ENCODE results near the gene SHISA2.
"Not testable (repeated sequence)": the region's sequence is repeated elsewhere in the genome, so short reads cannot be mapped to it uniquely, and the experiment has no call there.

SHISA2 gene

GRCh38 chr13:26066492-26066891, 14.7 kb upstream of the SHISA2 start:
- not testable (repeated sequence) for H3K4me3 ChIP-seq (ENCODE audit: low read depth, low read length); H3K27me3 ChIP-seq (ENCODE audit: insufficient read depth, low read length); H2AFZ ChIP-seq (ENCODE audit: low read length, unreplicated experiment); H3K36me3 ChIP-seq (ENCODE audit: insufficient read depth, low read length); H3K79me2 ChIP-seq (ENCODE audit: control insufficient read depth, insufficient read depth, low read length, unreplicated experiment); H3K4me1 ChIP-seq (ENCODE audit: control insufficient read depth, insufficient read depth, low read length, unreplicated experiment); H3K27ac ChIP-seq (ENCODE audit: low read depth, low read length)

DNA sequence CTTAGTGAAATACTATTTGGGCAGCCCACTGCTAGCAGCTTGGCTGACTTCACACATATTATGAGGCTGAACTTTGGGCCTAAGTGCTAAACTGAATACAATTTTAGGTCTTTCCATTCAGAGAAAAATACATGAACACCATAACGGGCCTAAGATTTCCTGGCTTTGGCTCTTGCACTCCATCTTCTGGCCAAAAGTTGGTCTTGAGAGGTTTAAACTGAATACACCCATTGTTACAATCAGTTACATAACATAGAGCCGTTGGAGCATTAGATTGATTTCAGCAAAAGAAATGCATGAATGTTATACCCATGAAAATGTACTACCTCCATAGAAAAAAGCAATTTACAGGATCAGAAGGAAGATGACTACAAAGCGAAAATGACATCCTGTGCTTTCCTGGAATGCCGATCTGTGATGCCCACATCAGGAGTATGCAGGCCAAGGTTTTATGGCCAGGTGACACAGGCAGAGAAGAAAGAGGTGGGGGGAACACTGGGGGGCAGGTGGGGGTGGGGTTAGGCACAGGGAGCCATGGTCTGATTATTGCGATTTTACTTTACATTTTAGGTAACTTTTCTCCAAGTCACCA, 11.1 kb upstream of the SHISA2 start:
- H2AFZ ChIP-seq (ENCODE audit: low read length, unreplicated experiment), result no peak overlapping the region
- H3K79me2 ChIP-seq (ENCODE audit: control insufficient read depth, insufficient read depth, low read length, unreplicated experiment), result no peaks in the 10 kb centered on the region
- H3K4me3 ChIP-seq (ENCODE audit: low read depth, low read length), result no peak overlapping the region
- no peaks in the 10 kb centered on the region for H3K4me1 ChIP-seq (ENCODE audit: control insufficient read depth, insufficient read depth, low read length, unreplicated experiment)
- no peaks in the 10 kb centered on the region for H3K36me3 ChIP-seq (ENCODE audit: insufficient read depth, low read length)
- H3K27ac ChIP-seq (ENCODE audit: low read depth, low read length), result no peak overlapping the region
- H3K27me3 ChIP-seq (ENCODE audit: insufficient read depth, low read length), result peaks cover 5% of the 10 kb centered on the region; the same call in 1 of the 2 replicates

- Histone ChIP-seq H3K27me3 (ENCODE audit: insufficient read depth, low read length) (peaks cover 5% of the 10 kb centered on the region; the same call in 1 of the 2 replicates), H3K79me2 (ENCODE audit: control insufficient read depth, insufficient read depth, low read length, unreplicated experiment) (no peaks in the 10 kb centered on the region), H3K36me3 (ENCODE audit: insufficient read depth, low read length) (no peaks in the 10 kb centered on the region), H2AFZ (ENCODE audit: low read length, unreplicated experiment) (no peak overlapping the region), H3K27ac (ENCODE audit: low read depth, low read length) (no peak overlapping the region), H3K4me3 (ENCODE audit: low read depth, low read length) (no peak overlapping the region; the same call in 1 of the 2 replicates), H3K4me1 (ENCODE audit: control insufficient read depth, insufficient read depth, low read length, unreplicated experiment) (no peaks in the 10 kb centered on the region)
Observed at GRCh38 chr13:26061947-26062346, 10.1 kb upstream of the SHISA2 start.

- Histone ChIP-seq H3K4me1 (ENCODE audit: control insufficient read depth, insufficient read depth, low read length, unreplicated experiment) (no peaks in the 10 kb centered on the region), H2AFZ (ENCODE audit: low read length, unreplicated experiment) (no peak overlapping the region), H3K27me3 (ENCODE audit: insufficient read depth, low read length) (peaks cover 5% of the 10 kb centered on the region; the same call in 1 of the 2 replicates), H3K79me2 (ENCODE audit: control insufficient read depth, insufficient read depth, low read length, unreplicated experiment) (no peaks in the 10 kb centered on the region), H3K4me3 (ENCODE audit: low read depth, low read length) (no peak overlapping the region), H3K36me3 (ENCODE audit: insufficient read depth, low read length) (no peaks in the 10 kb centered on the region), H3K27ac (ENCODE audit: low read depth, low read length) (no peak overlapping the region)
Observed at GRCh38 chr13:26061256-26061655, 9.4 kb upstream of the SHISA2 start.

DNA sequence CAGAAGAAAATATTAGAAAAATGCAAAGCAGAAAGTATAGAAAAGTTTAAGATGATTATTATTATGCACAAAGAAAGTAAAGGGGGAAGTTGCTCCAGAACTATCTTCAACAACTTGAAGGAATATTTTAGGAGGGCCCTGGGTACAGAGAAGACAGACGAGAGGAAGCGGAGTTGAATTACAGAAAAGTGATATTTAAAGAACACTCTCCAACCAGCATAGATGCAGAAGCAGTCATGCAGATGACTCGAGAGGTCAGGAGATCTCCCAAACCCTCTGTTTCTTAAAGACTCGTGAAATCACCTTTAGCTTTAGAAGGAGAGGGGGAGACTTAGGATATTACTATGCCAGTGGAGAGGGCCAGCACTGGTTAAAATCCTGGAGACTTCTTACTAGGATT, 8.5 kb upstream of the SHISA2 start:
- Histone ChIP-seq H3K36me3 (ENCODE audit: insufficient read depth, low read length) (no peaks in the 10 kb centered on the region), H3K79me2 (ENCODE audit: control insufficient read depth, insufficient read depth, low read length, unreplicated experiment) (no peaks in the 10 kb centered on the region), H3K4me3 (ENCODE audit: low read depth, low read length) (no peak overlapping the region), H2AFZ (ENCODE audit: low read length, unreplicated experiment) (no peak overlapping the region), H3K27ac (ENCODE audit: low read depth, low read length) (no peak overlapping the region), H3K27me3 (ENCODE audit: insufficient read depth, low read length) (peaks cover 11% of the 10 kb centered on the region; the same call in 1 of the 2 replicates), H3K4me1 (ENCODE audit: control insufficient read depth, insufficient read depth, low read length, unreplicated experiment) (no peaks in the 10 kb centered on the region)

DNA sequence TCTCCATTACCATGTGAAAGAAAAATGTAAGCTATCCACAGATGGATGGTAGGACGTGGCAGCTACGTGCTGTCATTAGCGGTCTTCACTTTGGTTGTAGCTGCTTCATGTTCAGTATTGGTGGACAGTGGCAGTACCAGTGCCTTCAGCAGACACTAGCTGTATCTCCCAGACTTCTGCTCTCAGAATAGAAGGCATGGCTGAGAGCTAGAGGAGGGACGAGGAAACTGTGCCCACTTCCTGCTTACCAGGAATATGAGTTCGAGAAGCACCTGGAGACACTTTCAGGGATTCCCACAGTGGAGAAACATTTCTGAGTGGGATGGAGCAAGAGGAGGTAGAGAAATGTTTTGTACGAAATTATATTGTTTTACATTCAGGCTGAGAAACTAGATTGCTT, 6.9 kb upstream of the SHISA2 start:
- H3K36me3 ChIP-seq (ENCODE audit: insufficient read depth, low read length), result no peaks in the 10 kb centered on the region
- H3K4me1 ChIP-seq (ENCODE audit: control insufficient read depth, insufficient read depth, low read length, unreplicated experiment), result no peaks in the 10 kb centered on the region
- H2AFZ ChIP-seq (ENCODE audit: low read length, unreplicated experiment), result no peak overlapping the region
- H3K79me2 ChIP-seq (ENCODE audit: control insufficient read depth, insufficient read depth, low read length, unreplicated experiment), result no peaks in the 10 kb centered on the region
- no peak overlapping the region for H3K4me3 ChIP-seq (ENCODE audit: low read depth, low read length)
- peaks cover 17% of the 10 kb centered on the region for H3K27me3 ChIP-seq (ENCODE audit: insufficient read depth, low read length)
- no peak overlapping the region for H3K27ac ChIP-seq (ENCODE audit: low read depth, low read length)

DNA sequence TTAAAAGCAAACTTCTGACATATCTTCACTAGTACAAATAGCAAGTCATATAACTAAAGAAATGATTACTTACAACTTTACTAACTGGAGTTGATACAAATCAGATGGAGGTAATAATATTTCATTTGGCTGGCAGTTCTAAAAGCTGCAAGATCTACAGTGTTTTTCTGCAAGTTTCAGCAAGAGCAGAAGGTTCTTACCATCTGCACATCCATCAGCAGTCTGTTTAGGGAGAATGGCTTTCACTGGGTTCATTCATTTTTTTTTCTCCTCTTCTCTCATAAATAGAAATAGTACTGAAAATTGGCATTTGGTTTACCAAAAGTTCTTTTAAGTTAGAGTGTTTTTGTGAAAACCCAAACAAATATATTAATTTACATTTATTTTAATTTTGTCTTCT, 3.1 kb upstream of the SHISA2 start:
- H3K27me3 ChIP-seq (ENCODE audit: insufficient read depth, low read length), result peaks cover 55% of the 10 kb centered on the region
- H3K27ac ChIP-seq (ENCODE audit: low read depth, low read length), result no peak overlapping the region
- no peaks in the 10 kb centered on the region for H3K4me1 ChIP-seq (ENCODE audit: control insufficient read depth, insufficient read depth, low read length, unreplicated experiment)
- H3K36me3 ChIP-seq (ENCODE audit: insufficient read depth, low read length), result no peaks in the 10 kb centered on the region
- no peak overlapping the region for H2AFZ ChIP-seq (ENCODE audit: low read length, unreplicated experiment)
- no peaks in the 10 kb centered on the region for H3K79me2 ChIP-seq (ENCODE audit: control insufficient read depth, insufficient read depth, low read length, unreplicated experiment)
- no peak overlapping the region for H3K4me3 ChIP-seq (ENCODE audit: low read depth, low read length)

DNA sequence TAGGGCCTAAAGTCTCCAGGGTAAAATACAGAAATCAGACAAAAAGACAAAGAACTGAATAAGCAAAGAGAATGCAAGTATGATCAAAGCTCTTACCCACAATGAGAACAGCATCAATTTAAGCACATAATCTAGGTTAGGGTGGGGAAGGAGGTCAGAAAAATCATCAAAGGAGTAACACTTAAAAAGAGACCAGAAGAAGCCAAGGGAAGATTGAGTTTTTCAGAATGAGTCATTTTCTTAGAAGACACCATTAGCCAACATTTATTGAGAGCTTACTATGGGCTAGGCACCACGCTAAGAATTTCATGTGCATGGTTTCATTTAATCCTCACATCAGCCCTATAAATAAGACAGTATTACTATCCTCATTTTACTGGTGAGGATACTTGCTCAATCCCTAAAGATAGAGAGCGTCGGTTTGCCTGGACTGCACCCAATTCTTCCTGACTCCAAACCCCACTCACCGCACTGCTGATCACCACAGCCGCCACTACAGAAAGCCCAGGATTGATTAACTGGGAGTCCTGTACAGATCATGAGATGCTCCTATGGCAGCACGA, 1.7 kb upstream of the SHISA2 start:
- no peak overlapping the region for H3K4me3 ChIP-seq (ENCODE audit: low read depth, low read length)
- no peaks in the 10 kb centered on the region for H3K36me3 ChIP-seq (ENCODE audit: insufficient read depth, low read length)
- no peaks in the 10 kb centered on the region for H3K79me2 ChIP-seq (ENCODE audit: control insufficient read depth, insufficient read depth, low read length, unreplicated experiment)
- peaks cover 66% of the 10 kb centered on the region for H3K27me3 ChIP-seq (ENCODE audit: insufficient read depth, low read length)
- H2AFZ ChIP-seq (ENCODE audit: low read length, unreplicated experiment), result no peak overlapping the region
- no peak overlapping the region for H3K27ac ChIP-seq (ENCODE audit: low read depth, low read length)
- H3K4me1 ChIP-seq (ENCODE audit: control insufficient read depth, insufficient read depth, low read length, unreplicated experiment), result no peaks in the 10 kb centered on the region

DNA sequence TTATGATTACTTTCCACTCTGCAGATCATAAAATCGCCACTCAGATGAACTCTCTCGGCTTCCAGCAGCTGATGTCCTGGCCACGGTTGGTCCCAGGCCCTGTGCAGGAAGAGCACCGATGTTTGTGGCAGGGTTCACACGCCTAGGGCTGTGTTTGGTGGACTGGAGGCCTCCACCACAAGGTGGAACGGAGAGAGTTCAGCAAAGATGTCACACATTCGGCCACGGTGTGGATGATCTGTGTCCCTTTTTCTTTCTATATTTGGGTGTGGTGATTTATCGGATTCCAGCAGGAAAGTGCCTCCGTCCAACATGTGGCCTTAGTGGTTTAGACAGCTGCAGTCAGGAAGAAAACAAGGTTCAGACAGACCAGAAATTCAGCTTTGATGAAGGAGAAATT, 521 bp upstream of the SHISA2 start:
- H3K36me3 ChIP-seq (ENCODE audit: insufficient read depth, low read length), result no peaks in the 10 kb centered on the region
- no peak overlapping the region for H3K27ac ChIP-seq (ENCODE audit: low read depth, low read length)
- H3K27me3 ChIP-seq (ENCODE audit: insufficient read depth, low read length), result peaks cover 71% of the 10 kb centered on the region
- no peaks in the 10 kb centered on the region for H3K4me1 ChIP-seq (ENCODE audit: control insufficient read depth, insufficient read depth, low read length, unreplicated experiment)
- H3K4me3 ChIP-seq (ENCODE audit: low read depth, low read length), result peak overlapping the region; percentile 63; the same call in 1 of the 2 replicates
- H2AFZ ChIP-seq (ENCODE audit: low read length, unreplicated experiment), result no peak overlapping the region
- no peaks in the 10 kb centered on the region for H3K79me2 ChIP-seq (ENCODE audit: control insufficient read depth, insufficient read depth, low read length, unreplicated experiment)

DNA sequence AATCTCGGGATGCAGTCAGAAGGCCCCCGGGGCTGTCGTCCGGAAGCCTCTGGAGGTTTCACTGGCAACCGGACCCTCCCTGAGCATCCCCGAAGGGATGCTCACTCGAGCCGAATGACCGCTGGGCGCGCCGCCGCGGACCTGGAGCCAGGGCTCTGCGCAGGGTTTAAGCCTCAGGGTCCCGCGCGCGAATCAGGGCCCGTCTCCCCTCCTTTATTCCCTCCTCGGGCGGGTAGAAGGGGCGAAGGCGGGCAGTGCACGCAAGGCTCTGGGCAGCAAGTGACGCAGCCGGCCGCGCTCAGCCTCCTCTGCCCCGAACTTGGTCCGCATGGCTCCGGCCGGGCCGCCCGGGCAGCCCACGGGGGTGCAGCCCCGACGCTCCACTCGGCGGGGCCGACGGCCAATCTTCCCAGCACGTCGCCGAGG, 572 bp downstream of the SHISA2 start:
- H3K4me1 ChIP-seq (ENCODE audit: control insufficient read depth, insufficient read depth, low read length, unreplicated experiment), result no peaks in the 10 kb centered on the region
- peaks cover 73% of the 10 kb centered on the region for H3K27me3 ChIP-seq (ENCODE audit: insufficient read depth, low read length)
- H2AFZ ChIP-seq (ENCODE audit: low read length, unreplicated experiment), result no peak overlapping the region
- peak overlapping the region; percentile 63 for H3K4me3 ChIP-seq (ENCODE audit: low read depth, low read length)
- H3K79me2 ChIP-seq (ENCODE audit: control insufficient read depth, insufficient read depth, low read length, unreplicated experiment), result no peaks in the 10 kb centered on the region
- no peak overlapping the region for H3K27ac ChIP-seq (ENCODE audit: low read depth, low read length)
- H3K36me3 ChIP-seq (ENCODE audit: insufficient read depth, low read length), result no peaks in the 10 kb centered on the region

DNA sequence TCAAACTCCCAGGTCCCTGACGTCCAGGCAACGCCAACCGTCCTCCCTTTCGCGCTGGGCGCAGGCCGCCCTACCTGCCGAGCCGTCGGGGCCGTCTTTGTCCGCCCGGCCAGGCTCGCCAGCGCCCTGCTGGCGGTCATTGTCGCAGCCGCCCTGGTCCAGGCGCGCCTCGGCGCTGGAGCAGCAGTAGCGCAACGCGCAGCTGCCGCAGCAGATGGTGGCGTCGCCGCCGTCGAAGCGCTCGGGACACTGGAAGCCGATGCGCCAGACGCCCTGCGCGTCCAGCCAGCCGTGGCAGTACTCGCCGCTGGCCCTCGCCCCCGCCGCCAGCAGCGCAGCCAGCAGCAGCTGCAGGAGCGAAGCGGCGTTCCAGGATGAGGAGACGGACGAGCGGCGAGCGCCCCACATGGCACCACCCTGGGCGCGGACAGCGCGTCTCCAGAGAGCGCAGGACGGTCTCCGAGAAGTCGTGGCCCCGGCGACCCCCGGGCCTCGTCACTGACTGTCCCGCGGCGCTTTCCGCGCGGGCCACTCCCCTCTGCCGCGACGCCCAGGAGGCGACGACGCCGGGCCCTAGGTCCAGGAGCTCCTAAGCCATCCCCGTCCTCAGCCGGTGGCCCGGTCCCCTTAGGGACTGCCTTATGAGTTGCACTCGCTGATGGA, 1.1 kb downstream of the SHISA2 start:
- peaks cover 70% of the 10 kb centered on the region for H3K27me3 ChIP-seq (ENCODE audit: insufficient read depth, low read length)
- H3K4me1 ChIP-seq (ENCODE audit: control insufficient read depth, insufficient read depth, low read length, unreplicated experiment), result no peaks in the 10 kb centered on the region
- H2AFZ ChIP-seq (ENCODE audit: low read length, unreplicated experiment), result no peak overlapping the region
- H3K4me3 ChIP-seq (ENCODE audit: low read depth, low read length), result peak overlapping the region; percentile 63; the same call in 1 of the 2 replicates
- no peaks in the 10 kb centered on the region for H3K36me3 ChIP-seq (ENCODE audit: insufficient read depth, low read length)
- no peak overlapping the region for H3K27ac ChIP-seq (ENCODE audit: low read depth, low read length)
- H3K79me2 ChIP-seq (ENCODE audit: control insufficient read depth, insufficient read depth, low read length, unreplicated experiment), result no peaks in the 10 kb centered on the region

Data from ACC112 (cell line).